Colonic mucosa (tissue), 4 donors: ENCODE data around the gene ASTN2. TPM values are rescaled to one million over a fixed set of nuclear protein-coding genes. Genes with fewer than 3 reads are reported as not detected.

Source experiments
- DNase-seq: peaks from one replicate; pipeline ENCODE4 v3.0.0-alpha.2; 2020
- H3K27ac ChIP-seq: fragments of 200-600 bp; one replicate; pipeline ENCODE4 v1.8.0; 2021
- H3K27me3 ChIP-seq: fragments of 200-600 bp; one replicate; pipeline ENCODE4 v1.8.0; 2021
- H3K36me3 ChIP-seq: fragments of 200-600 bp; one replicate; pipeline ENCODE4 v1.8.0; 2021
- H3K4me1 ChIP-seq: fragments of 200-600 bp; one replicate; pipeline ENCODE4 v1.8.0; 2021; ENCODE audit warnings: mild to moderate bottlenecking
- H3K4me3 ChIP-seq: fragments of 200-600 bp; one replicate; pipeline ENCODE4 v1.8.0; 2021
- H3K9ac ChIP-seq, 2 donors: one replicate each; pipeline ENCODE4 v1.7.0; 2013; ENCODE audit warnings: control low read depth in 2 of 2, low read depth in 2 of 2, low read length in 2 of 2
- H3K9me3 ChIP-seq: fragments of 200-600 bp; one replicate; pipeline ENCODE4 v1.8.0; 2021
- intact Hi-C: fragments of 100-400 bp; cut with DNase I; formaldehyde crosslinking; loops from one replicate; pipeline ENCODE4 v1.14.1; 2022
- total RNA-seq, 2 donors: library from RNA; stranded (reverse); fragmentation: NEBNext Ultra II Directional in 1 of 2; extraction: Animal tissue kit (Norgen Biotek cat#: 25700) in 1 of 2; gene quantifications; one replicate each; pipeline ENCODE4 v1.2.1, GENCODE V29; 2021
- TF ChIP-seq, protein P1 (sequence below): fragments of 200-600 bp; IDR thresholded peaks from one replicate; pipeline ENCODE4 v1.8.0; 2022; ENCODE audit warnings: antibody characterized with exemption, mild to moderate bottlenecking
- donor health status: healthy.
- donor health status: DM: no; HTN: no; CAD: no.
- donor health status: DM: no; HTN: no; CAD: no.

ASTN2 gene
- total RNA-seq, 2 donors from 2014 or later: 2.5 to 6.1 TPM

DNA sequence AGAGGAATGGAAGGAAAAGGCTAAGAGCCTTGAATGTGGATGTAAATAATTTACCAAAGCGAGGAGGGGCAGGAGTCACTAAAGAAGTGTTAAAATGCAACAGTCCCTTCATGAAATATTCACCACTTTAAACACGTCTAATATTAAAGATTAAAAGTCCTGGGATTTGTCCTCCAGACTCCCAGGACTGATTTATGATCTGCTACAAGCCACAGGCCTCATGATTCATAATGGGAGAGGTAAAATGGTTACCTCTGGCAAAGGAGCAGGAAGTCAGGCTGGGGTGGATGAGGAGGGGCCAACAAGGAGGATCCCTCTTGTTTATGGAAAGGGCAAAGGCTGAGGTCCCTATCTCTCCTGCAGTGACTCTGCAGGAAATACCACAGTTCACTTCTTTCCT, 435.4 kb downstream of the ASTN2 start:
- Histone ChIP-seq H3K36me3 (no peaks in the 10 kb centered on the region), H3K4me1 (no peaks in the 10 kb centered on the region), H3K27ac (no peak overlapping the region), H3K4me3 (no peak overlapping the region), H3K9me3 (no peaks in the 10 kb centered on the region), H3K27me3 (no peaks in the 10 kb centered on the region), H3K9ac (no peak overlapping the region)
- TF ChIP-seq, protein P1, sequence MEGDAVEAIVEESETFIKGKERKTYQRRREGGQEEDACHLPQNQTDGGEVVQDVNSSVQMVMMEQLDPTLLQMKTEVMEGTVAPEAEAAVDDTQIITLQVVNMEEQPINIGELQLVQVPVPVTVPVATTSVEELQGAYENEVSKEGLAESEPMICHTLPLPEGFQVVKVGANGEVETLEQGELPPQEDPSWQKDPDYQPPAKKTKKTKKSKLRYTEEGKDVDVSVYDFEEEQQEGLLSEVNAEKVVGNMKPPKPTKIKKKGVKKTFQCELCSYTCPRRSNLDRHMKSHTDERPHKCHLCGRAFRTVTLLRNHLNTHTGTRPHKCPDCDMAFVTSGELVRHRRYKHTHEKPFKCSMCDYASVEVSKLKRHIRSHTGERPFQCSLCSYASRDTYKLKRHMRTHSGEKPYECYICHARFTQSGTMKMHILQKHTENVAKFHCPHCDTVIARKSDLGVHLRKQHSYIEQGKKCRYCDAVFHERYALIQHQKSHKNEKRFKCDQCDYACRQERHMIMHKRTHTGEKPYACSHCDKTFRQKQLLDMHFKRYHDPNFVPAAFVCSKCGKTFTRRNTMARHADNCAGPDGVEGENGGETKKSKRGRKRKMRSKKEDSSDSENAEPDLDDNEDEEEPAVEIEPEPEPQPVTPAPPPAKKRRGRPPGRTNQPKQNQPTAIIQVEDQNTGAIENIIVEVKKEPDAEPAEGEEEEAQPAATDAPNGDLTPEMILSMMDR: no peak
- DNase-seq: no peak
- intact Hi-C loops: no loop called here

DNA sequence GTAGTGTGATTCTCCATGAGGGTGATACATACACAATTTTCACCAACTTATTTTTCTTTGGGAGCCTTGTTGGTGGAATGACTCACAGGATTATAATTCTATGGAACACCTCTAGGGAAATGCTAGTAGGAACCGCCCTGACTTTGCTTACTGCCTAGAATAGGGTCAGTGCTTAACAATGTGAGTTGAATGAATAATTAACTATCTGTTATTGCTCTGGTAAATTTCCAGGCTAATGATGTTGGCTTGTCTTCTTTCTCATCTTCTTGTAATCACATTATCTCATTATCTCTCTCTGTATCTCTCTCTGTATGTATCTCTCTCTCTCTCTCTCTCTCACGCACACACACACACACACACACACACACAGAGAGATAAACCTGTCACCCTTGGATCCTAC, 436.7 kb downstream of the ASTN2 start:
- H3K9me3 ChIP-seq: no peaks in the 10 kb centered on the region
- intact Hi-C loops: no loop called here
- no peak overlapping the region for H3K27ac ChIP-seq
- H3K4me3 ChIP-seq: no peak overlapping the region
- H3K9ac ChIP-seq: no peak overlapping the region
- no peaks in the 10 kb centered on the region for H3K36me3 ChIP-seq
- TF ChIP-seq, protein P1: no peak
- no peaks in the 10 kb centered on the region for H3K4me1 ChIP-seq
- no peak for DNase-seq
- no peaks in the 10 kb centered on the region for H3K27me3 ChIP-seq

DNA sequence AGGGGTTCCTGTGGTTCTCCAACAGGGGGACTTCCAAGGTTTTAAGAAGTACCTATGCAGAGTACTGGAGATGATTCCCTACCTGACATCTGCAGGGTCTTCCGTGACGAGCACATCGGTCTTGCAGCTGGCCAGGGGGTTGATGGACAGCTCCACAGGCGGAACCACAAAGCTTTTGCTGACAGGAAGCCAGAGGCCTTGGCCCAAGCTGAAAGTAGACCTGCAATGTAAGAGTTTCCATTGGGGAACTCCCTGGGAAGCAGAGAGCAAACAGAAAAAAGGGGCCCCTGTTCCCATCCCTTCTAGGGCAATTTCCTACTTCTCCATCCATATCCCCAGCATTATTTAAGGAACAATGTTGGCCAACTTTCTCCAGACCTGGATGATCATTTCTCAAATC, 439.7 kb downstream of the ASTN2 start:
- Histone ChIP-seq H3K27me3 (no peaks in the 10 kb centered on the region), H3K4me3 (no peak overlapping the region), H3K9me3 (no peaks in the 10 kb centered on the region), H3K27ac (no peak overlapping the region), H3K9ac (no peak overlapping the region), H3K36me3 (no peaks in the 10 kb centered on the region), H3K4me1 (no peaks in the 10 kb centered on the region)
- TF ChIP-seq, protein P1: no peak
- intact Hi-C loops: no loop called here
- DNase-seq: no peak

DNA sequence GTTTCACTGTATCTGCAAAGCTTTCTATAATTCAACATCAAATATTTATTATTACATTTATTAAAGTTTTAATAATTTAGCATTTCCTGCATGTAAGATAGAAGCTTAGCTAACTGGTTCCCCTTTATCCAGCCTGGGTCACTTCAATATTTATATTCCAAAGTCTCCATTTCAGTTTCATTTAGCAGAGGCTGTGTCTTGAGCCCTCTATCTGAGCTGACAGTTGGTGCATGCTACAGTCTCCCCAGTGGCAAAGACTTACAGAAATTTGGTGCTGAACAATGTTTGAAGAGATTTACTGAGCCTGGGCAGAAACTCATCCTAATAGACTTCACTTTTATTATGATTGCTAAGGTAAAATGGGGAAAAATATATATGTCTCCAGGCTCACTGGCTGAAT, 448.7 kb downstream of the ASTN2 start:
- DNase-seq: no peak
- Histone ChIP-seq H3K9me3 (no peaks in the 10 kb centered on the region), H3K27ac (no peak overlapping the region), H3K9ac (no peak overlapping the region), H3K36me3 (no peaks in the 10 kb centered on the region), H3K27me3 (no peaks in the 10 kb centered on the region), H3K4me3 (no peak overlapping the region), H3K4me1 (no peaks in the 10 kb centered on the region)
- TF ChIP-seq, protein P1: no peak
- intact Hi-C loops: no loop called here

DNA sequence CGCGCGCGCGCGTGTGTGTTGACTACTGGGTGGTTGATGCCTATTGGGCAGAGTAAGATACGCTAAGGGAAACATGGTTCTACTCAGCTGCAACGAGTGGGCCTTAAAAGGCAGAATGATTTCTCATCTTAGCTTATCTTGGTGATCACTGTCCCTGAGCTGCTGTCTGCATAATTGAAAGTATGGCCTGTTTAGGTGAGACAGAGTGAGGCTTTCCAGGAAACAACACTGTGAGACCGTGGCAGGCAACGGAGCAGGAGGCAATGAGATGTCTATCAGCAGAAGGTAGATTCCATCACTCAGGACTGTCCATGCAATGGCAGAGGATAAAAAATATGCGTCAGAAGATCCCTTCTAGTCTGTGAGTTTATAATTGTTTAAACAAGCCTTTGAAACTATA, 450.6 kb downstream of the ASTN2 start:
- H3K9ac ChIP-seq: no peak overlapping the region
- H3K36me3 ChIP-seq: no peaks in the 10 kb centered on the region
- DNase-seq: no peak
- no peak overlapping the region for H3K4me3 ChIP-seq
- no peaks in the 10 kb centered on the region for H3K9me3 ChIP-seq
- intact Hi-C loops: no loop called here
- TF ChIP-seq, protein P1: no peak
- H3K27ac ChIP-seq: no peak overlapping the region
- no peaks in the 10 kb centered on the region for H3K4me1 ChIP-seq
- H3K27me3 ChIP-seq: no peaks in the 10 kb centered on the region

DNA sequence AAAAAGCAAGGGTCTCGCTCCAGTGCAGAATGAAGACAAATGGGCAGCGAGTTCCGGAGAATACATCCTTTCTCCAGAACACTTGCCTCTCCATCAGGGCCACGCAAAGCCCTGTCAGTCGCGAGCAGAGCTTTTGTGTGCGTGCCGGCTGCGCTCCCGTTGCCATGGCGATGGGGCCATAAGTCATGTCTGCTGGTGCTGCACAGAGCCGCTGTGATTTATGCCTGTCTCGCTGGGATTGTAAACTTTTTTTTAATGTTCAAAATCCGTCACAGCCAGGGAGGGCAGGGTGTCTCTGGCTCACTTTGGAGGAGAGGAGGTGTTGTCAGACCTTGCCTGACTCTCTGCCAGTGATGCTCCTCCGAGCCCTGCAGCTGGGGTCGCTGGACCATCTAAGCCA, 455.0 kb downstream of the ASTN2 start:
- Histone ChIP-seq H3K4me1 (no peaks in the 10 kb centered on the region), H3K4me3 (no peak overlapping the region), H3K9me3 (no peaks in the 10 kb centered on the region), H3K27me3 (no peaks in the 10 kb centered on the region), H3K9ac (no peak overlapping the region), H3K27ac (no peak overlapping the region), H3K36me3 (no peaks in the 10 kb centered on the region)
- DNase-seq: no peak
- intact Hi-C loops: no loop called here
- TF ChIP-seq, protein P1: no peak
